Right atrium auricular region (tissue), 2 donors: ENCODE results near the gene PCDH7. TPM values are rescaled to one million over a fixed set of nuclear protein-coding genes. Genes with fewer than 3 reads are reported as not detected.

ENCODE experiments used
- DNase-seq: peaks from one replicate; pipeline ENCODE4 v3.0.0-alpha.2; 2019; ENCODE audit warnings: low spot score
- H3K27ac ChIP-seq, 2 donors: fragments of 200-600 bp; sonication (generic); 1 replicate in 1 of 2; 2 replicates in 1 of 2; pipeline ENCODE4 v1.5.1; 2016 to 2019
- H3K27me3 ChIP-seq, 2 donors: fragments of 200-600 bp; sonication (generic); one replicate each; pipeline versions ENCODE4 v1.5.1 to v1.6.0; 2017 to 2019
- H3K36me3 ChIP-seq: fragments of 200-600 bp; sonication (generic); one replicate; pipeline ENCODE4 v1.5.1; 2016
- H3K4me1 ChIP-seq, 2 donors: fragments of 200-600 bp; sonication (generic); one replicate each; pipeline versions ENCODE4 v1.5.1 to v1.6.0; 2017 to 2019
- H3K4me3 ChIP-seq, 2 donors: fragments of 200-600 bp; sonication (generic); 1 replicate in 1 of 2; 2 replicates in 1 of 2; pipeline ENCODE4 v1.5.1; 2017 to 2019; ENCODE audit warnings: mild to moderate bottlenecking in 1 of 2, moderate library complexity in 1 of 2
- H3K9me3 ChIP-seq, 2 donors: fragments of 200-600 bp; sonication (generic); one replicate each; pipeline ENCODE4 v1.5.1; 2019
- CTCF ChIP-seq, 2 donors: fragments of 200-600 bp; sonication (generic); IDR thresholded peaks; one replicate each; pipeline ENCODE4 v1.5.1; 2019; ENCODE audit warnings: antibody characterized with exemption in 2 of 2
- total RNA-seq, 2 donors: library from RNA; depleted of rRNA; stranded (reverse); fragments of >200 nt; gene quantifications; one replicate each; pipeline ENCODE4 v1.1.0, GENCODE V29; 2016

PCDH7 gene
- total RNA-seq, 2 donors from 2014 or later = 6.6 to 16.8 TPM

GRCh38 chr4:30755346-30755745 lies 35.2 kb downstream of the PCDH7 start:
- TF ChIP-seq CTCF (IDR thresholded peaks at IDR 0.05) = no peak
- H3K4me1 ChIP-seq = no peaks in the 10 kb centered on the region
- H3K36me3 ChIP-seq = no peaks in the 10 kb centered on the region
- no peak overlapping the region for H3K27ac ChIP-seq
- H3K4me3 ChIP-seq = no peak overlapping the region
- H3K27me3 ChIP-seq = no peaks in the 10 kb centered on the region
- no peaks in the 10 kb centered on the region for H3K9me3 ChIP-seq
- DNase-seq = no peak

GRCh38 chr4:30756553-30756952 lies 36.4 kb downstream of the PCDH7 start:
- no peak for TF ChIP-seq CTCF (IDR thresholded peaks at IDR 0.05)
- Histone ChIP-seq H3K4me3 (no peak overlapping the region), H3K27ac (no peak overlapping the region), H3K27me3 (no peaks in the 10 kb centered on the region), H3K9me3 (no peaks in the 10 kb centered on the region), H3K36me3 (no peaks in the 10 kb centered on the region), H3K4me1 (no peaks in the 10 kb centered on the region)
- DNase-seq = no peak

- no peak overlapping the region for H3K27ac ChIP-seq
- no peaks in the 10 kb centered on the region for H3K4me1 ChIP-seq
These were observed 37.2 kb downstream of the PCDH7 start for GRCh38 chr4:30757357-30757756.

GRCh38 chr4:30760551-30760950 lies 40.4 kb downstream of the PCDH7 start:
- H3K27me3 ChIP-seq = no peaks in the 10 kb centered on the region
- no peaks in the 10 kb centered on the region for H3K4me1 ChIP-seq
- no peaks in the 10 kb centered on the region for H3K9me3 ChIP-seq
- H3K36me3 ChIP-seq = no peaks in the 10 kb centered on the region
- H3K4me3 ChIP-seq = no peak overlapping the region
- DNase-seq = no peak
- no peak overlapping the region for H3K27ac ChIP-seq
- no peak for TF ChIP-seq CTCF (IDR thresholded peaks at IDR 0.05)

More at GRCh38 chr4:30757357-30757756, 37.2 kb downstream of the PCDH7 start:
- no peak for TF ChIP-seq CTCF (IDR thresholded peaks at IDR 0.05)
- Histone ChIP-seq H3K4me3 (no peak overlapping the region), H3K36me3 (no peaks in the 10 kb centered on the region), H3K27me3 (no peaks in the 10 kb centered on the region), H3K9me3 (no peaks in the 10 kb centered on the region)
- no peak for DNase-seq

GRCh38 chr4:30763321-30763727 lies 43.2 kb downstream of the PCDH7 start:
- Histone ChIP-seq H3K9me3 (no peaks in the 10 kb centered on the region), H3K36me3 (no peaks in the 10 kb centered on the region), H3K27me3 (no peaks in the 10 kb centered on the region), H3K4me3 (no peak overlapping the region), H3K27ac (no peak overlapping the region), H3K4me1 (no peaks in the 10 kb centered on the region)
- no peak for DNase-seq
- TF ChIP-seq CTCF (IDR thresholded peaks at IDR 0.05) = no peak

- Histone ChIP-seq H3K4me1 (no peaks in the 10 kb centered on the region), H3K27ac (no peak overlapping the region), H3K4me3 (no peak overlapping the region), H3K9me3 (no peaks in the 10 kb centered on the region), H3K36me3 (no peaks in the 10 kb centered on the region), H3K27me3 (no peaks in the 10 kb centered on the region)
- DNase-seq = no peak
- TF ChIP-seq CTCF (IDR thresholded peaks at IDR 0.05) = no peak
These were observed 44.9 kb downstream of the PCDH7 start for GRCh38 chr4:30765022-30765421.
